K562 (cell line): ENCODE data around the gene STOX2. TPM values are rescaled to one million over a fixed set of nuclear protein-coding genes. Genes with fewer than 3 reads are reported as not detected.

Experiments used
- ATAC-seq: fragments of 200-7000 bp; cut with Tn5 transposase; 3 replicates; pipeline ENCODE4 v1.9.1; 2020; ENCODE audit warnings: moderate library complexity
- BruUV-seq: library from RNA; stranded (reverse); fragments of 400-500 nt; replicated peaks from 2 replicates; lab custom pipeline; 2021; lab: Mats Ljungman, UMichigan
- CTCF ChIA-PET: fragments of 300-600 bp; formaldehyde crosslinking; extraction: SDS; loops from one replicate; lab custom pipeline; 2021; ENCODE audit warnings: low intra/inter-chr PET ratio; lab: Yijun Ruan, JAX
- POLR2A ChIA-PET: fragments of 300-600, 350-650 bp; sonication (Branson Sonifier 250); formaldehyde crosslinking; extraction: SDS; loops from one replicate; lab custom pipeline; 2021; ENCODE audit warnings: antibody characterized with exemption, inconsistent platforms; lab: Yijun Ruan, JAX
- DNase-seq, 4 experiments: peaks; one replicate each; pipeline versions ENCODE4 v3.0.0 to v3.0.0-alpha.2; 2011 to 2018; ENCODE audit warnings: low spot score in 3 of 4, mixed read lengths in 3 of 4; ENCODE audit errors: extremely low read depth in 1 of 4
- FAIRE-seq: peaks from 2 replicates; lab custom pipeline; 2011; peaks lifted over from hg19 to GRCh38; lab: Jason Lieb, UNC
- H2AFZ ChIP-seq: 2 replicates; pipeline ENCODE4 v1.6.0; 2011; ENCODE audit warnings: low read depth, low read length, control low read depth, inconsistent platforms
- H3K27ac ChIP-seq: fragments of 200-600 bp; 3 replicates; pipeline ENCODE4 v1.8.0; 2011; ENCODE audit warnings: low read depth, mild to moderate bottlenecking, control low read depth, inconsistent platforms, low read length, moderate library complexity, mixed read lengths; ENCODE audit errors: extremely low read depth
- H3K27me3 ChIP-seq, 2 experiments: fragments of 300-600 bp in 1 of 2; 2 replicates in 1 of 2; 3 replicates in 1 of 2; pipeline versions ENCODE4 v1.6.0 to v1.8.0; 2011; ENCODE audit warnings: inconsistent platforms in 2 of 2, low read length in 2 of 2, mild to moderate bottlenecking in 1 of 2, mixed read lengths in 1 of 2, moderate library complexity in 1 of 2; ENCODE audit not compliant: control insufficient read depth in 2 of 2, insufficient read depth in 2 of 2
- H3K36me3 ChIP-seq: fragments of 300-600 bp; 3 replicates; pipeline ENCODE4 v1.8.0; 2011; ENCODE audit warnings: mild to moderate bottlenecking, low read length, inconsistent platforms; ENCODE audit not compliant: control insufficient read depth, insufficient read depth
- H3K4me1 ChIP-seq, 2 experiments: fragments of 200-600 bp in 1 of 2; replicated peaks in 1 of 2; 2 replicates in 1 of 2; 3 replicates in 1 of 2; pipeline versions ENCODE4 v1.5.1 to v1.8.0; 2011; ENCODE audit warnings: inconsistent platforms in 2 of 2, low read length in 2 of 2, mild to moderate bottlenecking in 1 of 2, mixed read lengths in 1 of 2, moderate library complexity in 1 of 2; ENCODE audit not compliant: control insufficient read depth in 2 of 2, insufficient read depth in 2 of 2
- H3K4me2 ChIP-seq: 2 replicates; pipeline ENCODE4 v1.6.1; 2011; ENCODE audit warnings: low read length, control low read depth, inconsistent platforms, mixed read lengths; ENCODE audit not compliant: insufficient read depth
- H3K4me3 ChIP-seq: fragments of 200-600 bp; sonication (generic), shearing (Covaris generic); 2 replicates; pipeline ENCODE4 v1.5.1; 2016; ENCODE audit warnings: control low read depth, inconsistent platforms
- H3K79me2 ChIP-seq: fragments of 200-600 bp; 3 replicates; pipeline ENCODE4 v1.8.0; 2011; ENCODE audit warnings: low read length, inconsistent platforms; ENCODE audit not compliant: control insufficient read depth, insufficient read depth
- H3K9ac ChIP-seq, 2 experiments: 2 replicates each; pipeline versions ENCODE4 v1.6.0 to v1.6.1; 2011; ENCODE audit warnings: low read depth in 2 of 2, low read length in 2 of 2, control low read depth in 1 of 2, inconsistent platforms in 1 of 2, mild to moderate bottlenecking in 1 of 2, mixed read lengths in 1 of 2; ENCODE audit not compliant: insufficient read depth in 1 of 2
- H3K9me1 ChIP-seq: one replicate; pipeline ENCODE4 v1.6.0; 2011; ENCODE audit warnings: inconsistent platforms, mild to moderate bottlenecking, low read length, moderate library complexity; ENCODE audit not compliant: control insufficient read depth, insufficient read depth
- H3K9me3 ChIP-seq: replicated peaks from 2 replicates; pipeline ENCODE4 v1.5.1; 2011; ENCODE audit warnings: low read depth, low read length, inconsistent platforms; ENCODE audit not compliant: control insufficient read depth, insufficient read depth
- H4K20me1 ChIP-seq: replicated peaks from 2 replicates; pipeline ENCODE4 v1.6.1; 2011; ENCODE audit warnings: low read length, inconsistent platforms, mixed read lengths; ENCODE audit not compliant: control insufficient read depth, insufficient read depth
- CHCHD3 ChIP-seq: fragments of 250-450 bp; sonication (Bioruptor Pico); IDR thresholded peaks from 2 replicates; pipeline ENCODE4 v2.1.2; 2022; ENCODE audit warnings: mild to moderate bottlenecking
- ELF1 ChIP-seq: fragments of 200-800 bp; sonication (Bioruptor generic); IDR thresholded peaks from 2 replicates; pipeline ENCODE4 v1.6.1; 2016; ENCODE audit warnings: missing genetic modification characterization, missing compliant biosample characterization
- ELF4 ChIP-seq: fragments of 450-650 bp; formaldehyde crosslinking; IDR thresholded peaks from 2 replicates; pipeline ENCODE4 v1.4.0; 2022; ENCODE audit warnings: missing genetic modification characterization
- FIP1L1 ChIP-seq: fragments of 200-400 bp; formaldehyde crosslinking; IDR thresholded peaks from 2 replicates; pipeline ENCODE4 v1.6.1; 2018; ENCODE audit warnings: mild to moderate bottlenecking, low read depth, low read length; ENCODE audit not compliant: poor library complexity, severe bottlenecking
- HDGF ChIP-seq: fragments of 450-650 bp; IDR thresholded peaks from 2 replicates; pipeline ENCODE4 v1.6.1; 2016
- HMG20A ChIP-seq: fragments of 450-650 bp; formaldehyde crosslinking; conservative IDR thresholded peaks from 2 replicates; pipeline ENCODE4 v1.4.0; 2020; ENCODE audit warnings: mild to moderate bottlenecking, mixed read lengths
- MYC ChIP-seq, 2 experiments: fragments of 250-450 bp in 1 of 2; sonication (Bioruptor Pico) in 1 of 2; IDR thresholded peaks; 2 replicates each; pipeline versions ENCODE4 v1.5.1 to v1.6.1; 2012 to 2021; ENCODE audit warnings: low read depth in 2 of 2, borderline replicate concordance in 1 of 2, improper control_type of control experiment in 1 of 2, low read length in 1 of 2, mild to moderate bottlenecking in 1 of 2, moderate library complexity in 1 of 2
- NCOA6 ChIP-seq: fragments of 450-650 bp; IDR thresholded peaks from 2 replicates; pipeline ENCODE4 v1.6.1; 2017; ENCODE audit warnings: mild to moderate bottlenecking
- POLR2H ChIP-seq: IDR thresholded peaks from 2 replicates; pipeline ENCODE4 v1.6.1; 2016; ENCODE audit warnings: missing genetic modification characterization, low read depth, mild to moderate bottlenecking, control low read depth, missing compliant biosample characterization, moderate library complexity
- PYGO2 ChIP-seq: fragments of 450-650 bp; IDR thresholded peaks from 2 replicates; pipeline ENCODE4 v1.6.1; 2016; ENCODE audit warnings: mild to moderate bottlenecking, missing genetic modification characterization, moderate library complexity, missing compliant biosample characterization
- RBM17 ChIP-seq: fragments of 200-400 bp; formaldehyde crosslinking; IDR thresholded peaks from 2 replicates; pipeline ENCODE4 v1.6.1; 2017; ENCODE audit warnings: low read depth, mild to moderate bottlenecking, low read length, borderline replicate concordance
- SMARCA5 ChIP-seq: fragments of 450-650 bp; IDR thresholded peaks from 2 replicates; pipeline ENCODE4 v1.6.1; 2016
- SRSF7 ChIP-seq: fragments of 200-400 bp; formaldehyde crosslinking; optimal IDR thresholded peaks from 2 replicates; pipeline ENCODE3; 2017; ENCODE audit warnings: mild to moderate bottlenecking, low read depth, low read length
- TRIM28 ChIP-seq: fragments of 450-650 bp; IDR thresholded peaks from 2 replicates; pipeline ENCODE4 v1.6.1; 2017
- U2AF2 ChIP-seq: fragments of 200-400 bp; formaldehyde crosslinking; optimal IDR thresholded peaks from 2 replicates; pipeline ENCODE3; 2017; ENCODE audit warnings: low read depth, mild to moderate bottlenecking, low read length
- ZNF76 ChIP-seq: fragments of 250-450 bp; sonication (Bioruptor Pico); IDR thresholded peaks from 2 replicates; pipeline ENCODE4 v1.4.0; 2020; ENCODE audit warnings: mild to moderate bottlenecking, moderate library complexity, borderline replicate concordance
- WGBS: fragments of 100-300 bp; shearing (Covaris generic); methylation state at CpG from one replicate; pipeline ENCODE4 v1.1.6; 2016; ENCODE audit warnings: low coverage, mixed read lengths; ENCODE audit not compliant: insufficient coverage; ENCODE audit errors: missing lambda C conversion rate; 5-methylcytosine and 5-hydroxymethylcytosine counted together
- in situ Hi-C: fragments of 300-500 bp; cut with MboI; formaldehyde crosslinking; loops from 4 replicates; pipeline ENCODE4 v1.15.0; 2018; ENCODE audit warnings: inconsistent platforms, mixed read lengths
- intact Hi-C: fragments of 100-400 bp; cut with micrococcal nuclease; formaldehyde crosslinking; loops from 2 replicates; pipeline ENCODE4 v1.14.2; 2022
- polyA plus RNA-seq, 8 experiments: library from polyadenylated mRNA; depleted of rRNA in 4 of 8; stranded (reverse) in 5 of 8; unstranded in 3 of 8; fragments of >200 nt; fragmentation: Nextera tagmentation in 2 of 8; fragmentation: Illumina TruSeq in 1 of 8; extraction: Ambion mirVana in 2 of 8; extraction: Trizol in 1 of 8; gene quantifications; 2 replicates each; pipeline versions ENCODE4 v1.2.1 to v1.2.3, GENCODE V29; 2011 to 2014; ENCODE audit warnings: inconsistent platforms in 1 of 8, missing spikeins in 1 of 8
- total RNA-seq, 7 experiments: library from RNA; depleted of rRNA in 6 of 7; stranded (reverse); fragments of >200 nt in 6 of 7; fragmentation: Illumina TruSeq in 2 of 7; extraction: Trizol in 2 of 7; gene quantifications; 2 replicates each; pipeline versions ENCODE4 v1.2.1 to v1.2.3, GENCODE V29; 2011 to 2021; ENCODE audit warnings: low replicate concordance in 1 of 7
- TF ChIP-seq, protein P1 (sequence below): fragments of 450-650 bp; formaldehyde crosslinking; IDR thresholded peaks from 2 replicates; pipeline ENCODE4 v1.4.0; 2022; ENCODE audit warnings: missing genetic modification characterization
- TF ChIP-seq, protein P2 (sequence below): sonication (generic); formaldehyde crosslinking; IDR thresholded peaks from 2 replicates; pipeline ENCODE4 v1.8.1; 2023; ENCODE audit warnings: mild to moderate bottlenecking, missing genetic modification reagents

Gene STOX2
- total and polyA plus RNA-seq, 9 of the 15 experiments (the other 6 are each of a cell fraction or from before 2014, with no cell fraction given) = not detected

- no peak for DNase-seq
- POLR2A ChIA-PET = no interaction called here
- intact Hi-C loops (no loop called here), in situ Hi-C loops (no loop called here)
- FAIRE-seq = no peak
- H3K4me2 ChIP-seq = no peak overlapping the region
- TF ChIP-seq U2AF2 (no peak), NCOA6 (no peak), RBM17 (no peak), HMG20A (CRISPR knock-in tag) (no peak), MYC (IDR thresholded peaks at IDR 0.05; ENCODE audit: low read depth, low read length) (no peak), MYC (CRISPR knock-in tag; IDR thresholded peaks at IDR 0.05; ENCODE audit: borderline replicate concordance, low read depth) (no peak), CHCHD3 (CRISPR knock-in tag) (no peak), HDGF (no peak), ZNF76 (CRISPR knock-in tag) (no peak), FIP1L1 (no peak), SMARCA5 (no peak), SRSF7 (no peak), ELF4 (CRISPR knock-in tag) (no peak), TRIM28 (no peak), POLR2H (tag) (no peak), PYGO2 (no peak), ELF1 (tag) (no peak)
- TF ChIP-seq, protein P1, sequence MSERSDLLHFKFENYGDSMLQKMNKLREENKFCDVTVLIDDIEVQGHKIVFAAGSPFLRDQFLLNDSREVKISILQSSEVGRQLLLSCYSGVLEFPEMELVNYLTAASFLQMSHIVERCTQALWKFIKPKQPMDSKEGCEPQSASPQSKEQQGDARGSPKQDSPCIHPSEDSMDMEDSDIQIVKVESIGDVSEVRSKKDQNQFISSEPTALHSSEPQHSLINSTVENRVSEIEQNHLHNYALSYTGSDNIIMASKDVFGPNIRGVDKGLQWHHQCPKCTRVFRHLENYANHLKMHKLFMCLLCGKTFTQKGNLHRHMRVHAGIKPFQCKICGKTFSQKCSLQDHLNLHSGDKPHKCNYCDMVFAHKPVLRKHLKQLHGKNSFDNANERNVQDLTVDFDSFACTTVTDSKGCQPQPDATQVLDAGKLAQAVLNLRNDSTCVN = no peak
- TF ChIP-seq, protein P2, sequence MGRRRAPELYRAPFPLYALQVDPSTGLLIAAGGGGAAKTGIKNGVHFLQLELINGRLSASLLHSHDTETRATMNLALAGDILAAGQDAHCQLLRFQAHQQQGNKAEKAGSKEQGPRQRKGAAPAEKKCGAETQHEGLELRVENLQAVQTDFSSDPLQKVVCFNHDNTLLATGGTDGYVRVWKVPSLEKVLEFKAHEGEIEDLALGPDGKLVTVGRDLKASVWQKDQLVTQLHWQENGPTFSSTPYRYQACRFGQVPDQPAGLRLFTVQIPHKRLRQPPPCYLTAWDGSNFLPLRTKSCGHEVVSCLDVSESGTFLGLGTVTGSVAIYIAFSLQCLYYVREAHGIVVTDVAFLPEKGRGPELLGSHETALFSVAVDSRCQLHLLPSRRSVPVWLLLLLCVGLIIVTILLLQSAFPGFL (CRISPR knock-in tag) = no peak
- no peaks in the 10 kb centered on the region for H4K20me1 ChIP-seq
- ATAC-seq = no peak
- H3K9me1 ChIP-seq = no peaks in the 10 kb centered on the region
- no TSS peak for BruUV-seq
- H3K27me3 ChIP-seq = peaks cover 0 to 17% of the 10 kb centered on the region in 2 experiments; a peak in 3 of 5 replicates
- no peak overlapping the region for H3K4me3 ChIP-seq
- no peaks in the 10 kb centered on the region for H3K9me3 ChIP-seq
- no peaks in the 10 kb centered on the region for H3K79me2 ChIP-seq
- no peaks in the 10 kb centered on the region for H3K36me3 ChIP-seq
- H3K27ac ChIP-seq = no peak overlapping the region
- no peaks in the 10 kb centered on the region for H3K4me1 ChIP-seq
- WGBS = 0% methylated on average over 5 of the region's 5 CpGs
- H2AFZ ChIP-seq = no peak overlapping the region
- CTCF ChIA-PET = no interaction called here
- no peak overlapping the region for H3K9ac ChIP-seq
Observed at GRCh38 chr4:184053434-184053833, 148.3 kb downstream of the STOX2 start.
